HepG2 (cell line): ENCODE data around the gene DUSP15. TPM values are rescaled to one million over a fixed set of nuclear protein-coding genes. Genes with fewer than 3 reads are reported as not detected.

ENCODE experiments used
- AHDC1 ChIP-seq: sonication (generic); formaldehyde crosslinking; IDR thresholded peaks from 2 replicates; pipeline ENCODE4 v1.5.1; 2020; ENCODE audit warnings: mild to moderate bottlenecking, missing genetic modification reagents, borderline replicate concordance
- GATAD2A ChIP-seq: IDR thresholded peaks from 2 replicates; pipeline ENCODE4 v1.6.1; 2016
- KMT2A ChIP-seq: sonication (generic); formaldehyde crosslinking; IDR thresholded peaks from 2 replicates; pipeline ENCODE4 v1.4.0; 2020; ENCODE audit warnings: missing genetic modification reagents
- MIER2 ChIP-seq: IDR thresholded peaks from 2 replicates; pipeline ENCODE4 v1.6.1; 2016; ENCODE audit warnings: missing biosample characterization, missing genetic modification reagents
- PCBP2 ChIP-seq: fragments of 200-400 bp; formaldehyde crosslinking; optimal IDR thresholded peaks from 2 replicates; pipeline ENCODE3; 2018; ENCODE audit warnings: low read length, low read depth; ENCODE audit not compliant: poor library complexity, severe bottlenecking
- RXRA ChIP-seq: sonication (generic); formaldehyde crosslinking; IDR thresholded peaks from 2 replicates; pipeline ENCODE4 v1.5.1; 2020; ENCODE audit warnings: missing genetic modification reagents
- TFDP1 ChIP-seq: IDR thresholded peaks from 2 replicates; pipeline ENCODE4 v1.6.1; 2016; ENCODE audit warnings: missing compliant biosample characterization, missing genetic modification reagents, borderline replicate concordance
- ZBTB20 ChIP-seq: sonication (generic); formaldehyde crosslinking; IDR thresholded peaks from 2 replicates; pipeline ENCODE4 v1.8.1; 2023; ENCODE audit warnings: missing genetic modification reagents, low read depth, mild to moderate bottlenecking, borderline replicate concordance
- ZFP37 ChIP-seq: sonication (generic); formaldehyde crosslinking; IDR thresholded peaks from 2 replicates; pipeline ENCODE4 v1.4.0; 2020; ENCODE audit warnings: missing genetic modification reagents, borderline replicate concordance
- ZNF10 ChIP-seq: sonication (generic); formaldehyde crosslinking; IDR thresholded peaks from 2 replicates; pipeline ENCODE4 v1.4.0; 2020; ENCODE audit warnings: mild to moderate bottlenecking, low read depth, missing genetic modification reagents, borderline replicate concordance
- ZNF136 ChIP-seq: sonication (generic); formaldehyde crosslinking; IDR thresholded peaks from 2 replicates; pipeline ENCODE4 v1.8.1; 2022; ENCODE audit warnings: low read depth, mild to moderate bottlenecking, moderate library complexity, missing genetic modification reagents
- ZNF563 ChIP-seq: sonication (generic); formaldehyde crosslinking; IDR thresholded peaks from 2 replicates; pipeline ENCODE4 v1.8.0; 2022; ENCODE audit warnings: mild to moderate bottlenecking, moderate library complexity, missing genetic modification reagents
- ZNF775 ChIP-seq: sonication (generic); formaldehyde crosslinking; IDR thresholded peaks from 2 replicates; pipeline ENCODE4 v1.4.0; 2020; ENCODE audit warnings: missing genetic modification reagents, mild to moderate bottlenecking, moderate library complexity, borderline replicate concordance
- ZNF788 ChIP-seq: sonication (generic); formaldehyde crosslinking; IDR thresholded peaks from 2 replicates; pipeline ENCODE4 v1.5.0; 2020; ENCODE audit warnings: mild to moderate bottlenecking, missing genetic modification reagents, borderline replicate concordance
- polyA plus RNA-seq, 8 experiments: library from polyadenylated mRNA; depleted of rRNA in 3 of 8; stranded (reverse) in 7 of 8; unstranded in 1 of 8; fragments of >200 nt; fragmentation: Illumina TruSeq in 4 of 8; extraction: Trizol in 4 of 8; gene quantifications; 2 replicates each; pipeline versions ENCODE4 v1.2.1 to v1.2.3, GENCODE V29; 2011 to 2016; ENCODE audit warnings: low read depth in 4 of 8, missing spikeins in 1 of 8, mixed read lengths in 1 of 8; ENCODE audit not compliant: insufficient read depth in 1 of 8
- total RNA-seq, 5 experiments: library from RNA; depleted of rRNA; stranded (reverse); fragments of >200 nt; fragmentation: Illumina TruSeq; extraction: Trizol; gene quantifications; 2 replicates each; pipeline ENCODE4 v1.2.3, GENCODE V29; 2016; ENCODE audit warnings: low read depth in 1 of 5
- TF ChIP-seq, protein P1 (sequence below): sonication (generic); formaldehyde crosslinking; IDR thresholded peaks from 2 replicates; pipeline ENCODE4 v1.9.0; 2022; ENCODE audit warnings: low read depth, missing genetic modification reagents
- TF ChIP-seq, protein P2 (sequence below): sonication (generic); formaldehyde crosslinking; IDR thresholded peaks from 2 replicates; pipeline ENCODE4 v1.4.0; 2020; ENCODE audit warnings: missing genetic modification reagents, mild to moderate bottlenecking, borderline replicate concordance

Gene DUSP15
- total and polyA plus RNA-seq, 2 of the 13 experiments (the other 11 are each of a cell fraction or from before 2014, with no cell fraction given) = 0.17 to 0.93 TPM

DNA sequence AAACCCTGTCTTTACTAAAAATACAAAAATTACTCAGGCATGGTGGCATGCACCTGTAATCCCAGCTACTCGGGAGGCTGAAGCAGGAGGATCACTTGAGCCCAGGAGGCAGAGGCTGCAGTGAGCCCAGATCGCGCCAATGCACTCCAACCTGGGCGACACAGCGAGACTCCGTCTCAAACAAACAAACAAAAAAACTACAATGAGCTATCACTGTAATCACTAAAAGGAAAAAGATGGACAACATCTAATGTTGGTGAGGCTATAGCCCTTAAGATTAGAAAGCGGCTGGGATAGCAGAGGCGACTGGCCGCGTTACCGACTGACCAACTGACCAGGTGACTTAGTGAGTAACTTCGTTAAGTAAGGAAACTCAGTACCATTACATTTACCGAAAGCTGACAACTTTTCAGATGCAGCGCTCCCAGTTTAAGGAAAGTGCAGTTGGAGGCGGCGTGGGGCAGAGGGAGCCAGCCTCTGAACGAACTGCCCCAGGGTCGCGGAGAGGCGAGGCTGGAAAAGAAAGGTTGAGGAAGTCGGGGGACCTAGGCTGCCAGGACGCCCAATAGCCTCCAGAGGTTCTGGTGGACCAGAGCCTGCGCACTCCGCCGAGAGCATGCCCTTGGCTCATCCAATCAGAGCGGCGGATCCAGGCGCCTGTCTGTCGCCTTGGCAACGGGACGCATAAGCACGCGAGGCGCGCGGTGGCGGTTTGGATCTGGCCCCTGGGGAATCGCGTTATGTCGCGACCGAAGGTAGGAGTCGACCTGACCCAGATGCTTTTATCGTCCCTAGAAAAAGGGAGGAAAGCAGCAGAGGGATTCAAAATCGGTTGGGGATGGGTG is 9.0 kb upstream of the DUSP15 start (continued):
- TF ChIP-seq TFDP1 (CRISPR knock-in tag) (peak; percentile 46; the same call in 1 of the 2 replicates), GATAD2A (CRISPR knock-in tag) (peak; percentile 54), KMT2A (CRISPR knock-in tag) (peak; percentile 64), PCBP2 (no peak), RXRA (peak; percentile 36; the same call in 1 of the 2 replicates), ZFP37 (CRISPR knock-in tag) (no peak), ZNF788 (CRISPR knock-in tag) (peak; percentile 22; the same call in 1 of the 2 replicates), MIER2 (CRISPR knock-in tag) (peak; percentile 88), ZNF563 (CRISPR knock-in tag) (no peak), ZNF775 (CRISPR knock-in tag) (no peak), ZNF10 (CRISPR knock-in tag) (no peak), ZNF136 (peak; percentile 38; the same call in 1 of the 2 replicates), AHDC1 (no peak), ZBTB20 (CRISPR knock-in tag) (no peak; the same call in 1 of the 2 replicates)
- TF ChIP-seq, protein P1, sequence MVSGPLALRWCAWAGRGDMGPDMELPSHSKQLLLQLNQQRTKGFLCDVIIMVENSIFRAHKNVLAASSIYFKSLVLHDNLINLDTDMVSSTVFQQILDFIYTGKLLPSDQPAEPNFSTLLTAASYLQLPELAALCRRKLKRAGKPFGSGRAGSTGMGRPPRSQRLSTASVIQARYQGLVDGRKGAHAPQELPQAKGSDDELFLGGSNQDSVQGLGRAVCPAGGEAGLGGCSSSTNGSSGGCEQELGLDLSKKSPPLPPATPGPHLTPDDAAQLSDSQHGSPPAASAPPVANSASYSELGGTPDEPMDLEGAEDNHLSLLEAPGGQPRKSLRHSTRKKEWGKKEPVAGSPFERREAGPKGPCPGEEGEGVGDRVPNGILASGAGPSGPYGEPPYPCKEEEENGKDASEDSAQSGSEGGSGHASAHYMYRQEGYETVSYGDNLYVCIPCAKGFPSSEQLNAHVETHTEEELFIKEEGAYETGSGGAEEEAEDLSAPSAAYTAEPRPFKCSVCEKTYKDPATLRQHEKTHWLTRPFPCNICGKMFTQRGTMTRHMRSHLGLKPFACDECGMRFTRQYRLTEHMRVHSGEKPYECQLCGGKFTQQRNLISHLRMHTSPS (CRISPR knock-in tag) = no peak
- TF ChIP-seq, protein P2, sequence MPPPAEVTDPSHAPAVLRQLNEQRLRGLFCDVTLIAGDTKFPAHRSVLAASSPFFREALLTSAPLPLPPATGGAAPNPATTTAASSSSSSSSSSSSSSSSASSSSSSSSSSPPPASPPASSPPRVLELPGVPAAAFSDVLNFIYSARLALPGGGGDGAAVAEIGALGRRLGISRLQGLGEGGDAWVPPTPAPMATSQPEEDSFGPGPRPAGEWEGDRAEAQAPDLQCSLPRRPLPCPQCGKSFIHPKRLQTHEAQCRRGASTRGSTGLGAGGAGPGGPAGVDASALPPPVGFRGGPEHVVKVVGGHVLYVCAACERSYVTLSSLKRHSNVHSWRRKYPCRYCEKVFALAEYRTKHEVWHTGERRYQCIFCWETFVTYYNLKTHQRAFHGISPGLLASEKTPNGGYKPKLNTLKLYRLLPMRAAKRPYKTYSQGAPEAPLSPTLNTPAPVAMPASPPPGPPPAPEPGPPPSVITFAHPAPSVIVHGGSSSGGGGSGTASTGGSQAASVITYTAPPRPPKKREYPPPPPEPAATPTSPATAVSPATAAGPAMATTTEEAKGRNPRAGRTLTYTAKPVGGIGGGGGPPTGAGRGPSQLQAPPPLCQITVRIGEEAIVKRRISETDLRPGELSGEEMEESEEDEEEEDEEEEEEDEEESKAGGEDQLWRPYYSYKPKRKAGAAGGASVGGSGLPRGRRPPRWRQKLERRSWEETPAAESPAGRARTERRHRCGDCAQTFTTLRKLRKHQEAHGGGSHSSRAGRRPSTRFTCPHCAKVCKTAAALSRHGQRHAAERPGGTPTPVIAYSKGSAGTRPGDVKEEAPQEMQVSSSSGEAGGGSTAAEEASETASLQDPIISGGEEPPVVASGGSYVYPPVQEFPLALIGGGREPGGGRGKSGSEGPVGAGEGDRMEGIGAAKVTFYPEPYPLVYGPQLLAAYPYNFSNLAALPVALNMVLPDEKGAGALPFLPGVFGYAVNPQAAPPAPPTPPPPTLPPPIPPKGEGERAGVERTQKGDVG (CRISPR knock-in tag) = peak; percentile 69; the same call in 1 of the 2 replicates
